CD4-positive, alpha-beta T cell treated with Interferon gamma for 1 hour (primary cell): ENCODE results near the gene LDLRAD3.

Source experiments
- DNase-seq: peaks from one replicate; pipeline ENCODE4 v3.0.0-alpha.2; 2020

LDLRAD3 gene

DNA sequence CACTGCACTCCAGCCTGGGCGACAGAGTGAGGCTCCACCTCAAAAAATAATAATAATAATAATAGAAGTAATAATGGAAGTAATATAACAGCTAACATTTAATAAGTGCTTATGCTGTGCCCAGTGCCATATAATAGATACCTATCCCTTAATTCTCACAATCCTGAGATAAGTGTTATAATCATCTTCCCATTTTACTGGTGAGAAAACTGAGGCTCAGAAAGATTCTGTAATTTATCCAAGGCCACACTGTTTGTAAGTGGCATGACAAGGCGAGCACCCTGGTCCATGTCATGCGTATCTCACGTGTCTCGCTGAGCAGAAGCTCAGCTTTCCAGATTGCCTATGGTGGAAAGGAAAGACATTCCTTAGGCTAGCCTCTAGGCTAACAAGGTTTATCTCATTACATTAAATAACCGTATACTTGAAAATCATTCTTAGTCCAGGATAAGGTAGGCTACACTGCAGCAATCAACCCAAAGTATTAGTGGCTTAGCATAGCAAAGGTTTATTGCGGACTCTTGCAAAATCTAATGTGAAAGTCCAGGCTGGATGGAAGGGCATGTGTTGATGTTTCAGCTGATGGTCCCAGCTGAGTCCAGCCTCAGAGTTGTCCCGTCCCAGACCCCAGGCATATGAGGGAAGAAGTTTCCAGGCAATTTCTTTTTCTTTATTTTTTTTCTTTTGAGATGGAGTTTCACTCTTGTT, 15.0 kb upstream of the LDLRAD3 start:
- no peak for DNase-seq

DNA sequence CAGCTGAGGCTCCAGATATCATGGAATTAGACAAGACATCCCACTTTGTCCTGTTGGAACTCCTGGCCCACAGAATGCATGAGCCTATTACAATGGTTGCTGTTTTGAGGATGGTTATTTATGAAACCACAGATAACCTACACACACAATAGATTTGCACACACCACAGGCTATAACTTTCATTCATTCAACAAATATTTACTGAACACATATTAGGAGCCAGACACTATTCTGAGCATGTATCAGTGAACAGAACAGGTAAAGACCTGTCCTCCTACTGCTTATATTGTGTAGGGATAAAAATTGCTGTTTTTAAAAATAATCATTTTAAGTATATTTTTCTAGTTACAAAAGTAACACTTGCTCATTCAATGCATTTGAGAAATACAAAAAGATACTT, 13.4 kb upstream of the LDLRAD3 start:
- no peak for DNase-seq

DNA sequence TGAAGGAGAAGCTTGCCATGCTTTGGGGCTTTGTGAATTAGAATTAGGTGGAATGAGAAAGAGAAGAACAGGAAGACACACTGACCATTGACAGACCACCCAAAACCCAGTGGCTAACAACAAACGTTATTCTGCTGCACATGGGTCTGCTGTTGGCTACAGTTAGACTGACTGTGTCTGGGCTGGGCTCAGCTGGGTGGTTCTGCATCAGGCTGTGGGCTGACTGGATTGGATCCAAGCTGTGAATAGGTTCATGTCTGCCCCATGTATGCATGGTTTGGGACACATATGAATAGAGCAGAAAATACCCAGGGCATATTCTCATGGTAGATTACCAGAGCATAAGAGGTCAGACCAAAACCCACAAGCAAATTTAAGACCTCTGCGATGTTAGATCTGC, 11.7 kb upstream of the LDLRAD3 start:
- DNase-seq = no peak

DNA sequence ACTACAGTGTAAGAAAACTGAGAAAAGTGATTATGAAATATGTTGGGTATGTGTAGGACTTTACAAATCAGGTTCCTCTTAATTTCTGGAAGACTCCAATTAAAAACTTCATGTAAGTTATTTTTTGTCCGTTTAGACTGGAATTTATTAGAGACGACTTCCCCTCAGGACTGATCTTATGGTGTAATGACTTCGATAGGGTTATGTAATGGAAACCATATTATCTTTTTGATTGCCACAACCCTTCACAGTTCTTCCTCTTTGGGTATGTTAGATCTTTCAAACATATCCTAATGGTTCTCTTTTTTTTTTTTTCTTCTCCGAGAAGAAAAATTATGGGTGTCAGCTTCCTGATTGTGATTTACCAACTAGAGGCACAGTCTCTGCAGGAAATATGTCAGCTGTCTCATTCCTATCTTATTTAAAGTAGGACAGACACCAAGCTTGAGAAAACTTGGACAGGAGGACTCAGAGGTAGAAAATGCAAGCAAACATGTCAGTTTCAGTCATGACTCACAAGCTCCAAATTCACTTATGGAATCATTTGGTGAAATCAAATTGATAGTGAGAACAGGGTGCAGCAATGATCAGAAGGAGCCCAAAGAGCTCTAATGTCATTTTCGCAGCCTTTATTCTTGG, 11.1 kb upstream of the LDLRAD3 start:
- DNase-seq = no peak

DNA sequence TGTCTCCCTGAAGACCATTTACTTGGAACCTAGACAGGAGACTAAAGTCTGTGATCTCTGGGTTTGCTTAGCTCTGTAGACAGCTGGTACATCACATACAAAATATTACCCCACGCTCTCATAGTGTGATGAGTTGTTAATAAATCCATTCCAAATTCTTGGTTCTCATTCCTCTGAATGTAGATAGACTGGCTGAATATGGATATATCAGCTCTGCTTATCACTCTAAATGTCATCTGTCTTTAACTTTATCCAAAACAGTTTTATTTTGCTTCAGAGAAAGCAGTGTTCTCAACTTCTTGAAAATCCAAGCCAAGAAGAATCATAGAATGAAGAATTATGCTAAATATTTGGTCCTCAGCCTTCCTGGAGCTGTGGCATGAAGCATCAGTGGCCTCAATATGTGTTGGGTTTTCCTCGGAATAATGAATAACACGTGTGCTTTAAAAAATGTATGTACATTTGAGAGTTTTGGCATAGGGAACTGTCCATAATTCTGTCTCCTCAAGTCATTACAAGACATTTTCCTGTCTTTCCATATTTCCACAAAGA, 10.5 kb upstream of the LDLRAD3 start:
- no peak for DNase-seq

DNA sequence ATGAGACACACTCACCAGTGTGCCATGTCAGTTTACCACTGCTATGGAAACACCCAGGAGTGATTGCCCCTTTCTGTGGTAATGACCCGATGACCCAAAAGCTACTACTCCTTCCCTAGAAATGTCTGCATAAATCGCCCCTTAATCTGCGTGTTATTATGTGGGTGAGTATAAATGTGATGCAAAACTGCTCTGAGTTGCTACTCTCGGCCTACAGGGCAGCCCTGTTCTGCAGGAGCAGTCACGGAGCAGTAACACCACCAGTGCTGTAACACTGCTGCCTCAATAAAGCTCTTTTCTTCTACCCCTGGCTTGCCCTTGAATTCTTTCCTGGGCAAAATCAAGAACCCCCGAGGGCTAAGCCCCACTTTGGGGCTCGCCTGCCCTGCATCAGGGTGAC, 9.6 kb upstream of the LDLRAD3 start:
- DNase-seq = no peak

DNA sequence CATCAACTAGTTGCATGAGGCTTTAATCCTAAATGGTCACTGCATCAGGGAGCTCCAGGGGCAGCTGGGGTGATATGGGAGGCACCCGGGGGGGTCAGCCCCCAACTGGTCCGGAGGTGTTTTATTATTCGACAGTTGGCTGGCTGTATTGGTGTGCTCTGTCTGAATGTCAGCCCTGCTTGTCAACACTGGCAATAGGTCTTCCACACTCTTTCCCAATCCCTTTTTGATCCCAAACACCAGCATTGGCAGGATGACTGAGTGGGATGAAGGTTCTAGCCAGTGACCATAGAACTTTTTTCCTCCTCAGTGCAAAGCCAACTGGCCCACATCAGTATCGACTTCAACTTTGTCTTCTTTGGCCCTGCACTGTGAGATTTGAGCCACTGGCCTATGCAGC, 8.9 kb upstream of the LDLRAD3 start:
- DNase-seq = no peak

DNA sequence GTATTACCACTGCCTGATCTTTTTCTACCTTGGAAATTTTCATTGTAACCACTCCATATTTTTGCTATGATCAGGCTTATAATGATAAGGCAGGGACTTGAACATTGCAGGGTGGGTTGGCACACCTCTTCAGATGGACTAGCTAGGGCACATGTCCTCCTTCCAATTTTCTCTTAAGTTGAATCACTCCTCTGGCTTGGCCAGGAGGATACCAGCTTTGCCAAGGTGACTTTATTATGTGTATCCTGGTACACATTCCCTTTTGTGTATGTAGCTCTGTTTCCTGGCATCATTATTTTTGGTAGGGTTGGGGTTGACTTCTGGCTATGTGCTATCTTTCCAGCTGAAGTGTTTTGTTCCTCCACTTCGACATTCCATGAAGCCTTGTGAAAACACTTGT, 8.5 kb upstream of the LDLRAD3 start:
- no peak for DNase-seq

DNA sequence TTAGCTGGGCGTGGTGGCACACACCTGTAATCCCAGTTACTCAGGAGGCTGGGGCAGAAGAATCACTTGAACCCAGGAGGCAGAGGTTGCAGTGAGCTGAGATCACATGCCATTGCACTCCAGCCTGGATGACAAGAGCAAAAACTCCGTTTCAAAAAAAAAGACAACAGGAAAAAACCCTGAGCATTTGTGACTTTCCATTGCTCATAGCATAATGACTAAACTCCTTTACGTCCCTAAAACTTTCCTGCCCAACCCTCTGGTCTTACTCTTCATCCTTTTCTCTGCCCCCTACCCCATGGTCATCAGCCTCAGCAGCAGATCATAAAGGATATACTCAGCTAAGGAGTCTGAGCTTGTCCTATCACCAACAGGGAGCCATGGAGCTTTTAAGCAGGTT, 6.8 kb upstream of the LDLRAD3 start:
- no peak for DNase-seq

DNA sequence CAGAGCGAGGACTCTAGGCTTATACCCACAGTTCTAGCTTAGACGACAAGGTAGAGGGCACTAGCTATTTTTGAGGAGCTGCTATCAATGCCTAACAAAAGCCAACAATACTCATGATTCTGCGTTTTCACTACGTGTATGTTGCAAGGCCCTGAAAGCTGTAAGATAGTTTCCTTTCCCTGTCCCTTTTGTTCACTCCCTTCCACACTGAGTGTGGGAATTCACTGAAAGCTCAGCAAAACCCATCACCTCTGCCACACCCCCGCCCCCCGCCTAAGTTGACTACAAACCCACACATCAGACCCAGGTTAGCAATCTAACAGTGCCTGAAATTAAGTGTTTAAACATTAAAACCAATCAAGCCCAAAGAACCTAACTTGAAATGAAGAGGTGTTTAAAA, 6.2 kb upstream of the LDLRAD3 start:
- no peak for DNase-seq

DNA sequence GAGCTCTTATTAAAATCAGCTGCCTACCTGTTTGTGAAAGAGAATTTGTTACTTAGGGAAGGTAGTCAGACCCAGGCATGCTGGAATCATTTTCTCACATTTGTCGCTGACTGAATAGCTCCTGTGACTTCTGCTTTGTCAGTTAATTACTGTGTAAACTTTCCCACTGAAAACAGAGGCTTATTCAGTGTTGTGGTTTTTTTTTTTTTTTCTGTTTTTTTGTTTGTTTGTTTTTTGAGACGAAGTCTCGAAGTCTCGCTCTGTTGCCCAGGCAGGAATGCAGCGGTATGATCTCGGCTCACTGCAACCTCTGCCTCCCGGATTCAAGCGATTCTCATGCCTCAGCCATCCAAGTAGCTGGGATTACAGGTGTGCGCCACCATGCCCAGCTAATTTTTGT, 5.6 kb upstream of the LDLRAD3 start:
- DNase-seq = no peak

DNA sequence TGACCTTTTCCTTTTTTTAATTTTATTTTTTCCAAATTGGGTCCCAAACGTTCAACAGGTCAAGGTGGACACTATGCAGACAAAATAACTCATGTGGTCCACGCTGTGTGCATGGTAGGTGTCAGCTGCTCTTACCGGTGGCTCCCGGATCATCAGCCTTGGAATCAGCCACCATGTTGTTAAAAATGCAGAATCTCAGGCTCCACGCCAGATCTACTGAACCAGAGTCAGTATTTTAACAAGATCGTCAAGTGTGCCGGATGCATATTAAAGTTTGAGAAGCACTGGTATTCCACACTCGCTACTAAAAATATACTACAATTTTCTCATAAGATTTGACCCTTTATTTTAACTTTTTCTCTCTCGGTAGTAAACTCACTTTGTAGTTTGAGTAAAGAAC, 553 bp upstream of the LDLRAD3 start:
- DNase-seq = no peak

DNA sequence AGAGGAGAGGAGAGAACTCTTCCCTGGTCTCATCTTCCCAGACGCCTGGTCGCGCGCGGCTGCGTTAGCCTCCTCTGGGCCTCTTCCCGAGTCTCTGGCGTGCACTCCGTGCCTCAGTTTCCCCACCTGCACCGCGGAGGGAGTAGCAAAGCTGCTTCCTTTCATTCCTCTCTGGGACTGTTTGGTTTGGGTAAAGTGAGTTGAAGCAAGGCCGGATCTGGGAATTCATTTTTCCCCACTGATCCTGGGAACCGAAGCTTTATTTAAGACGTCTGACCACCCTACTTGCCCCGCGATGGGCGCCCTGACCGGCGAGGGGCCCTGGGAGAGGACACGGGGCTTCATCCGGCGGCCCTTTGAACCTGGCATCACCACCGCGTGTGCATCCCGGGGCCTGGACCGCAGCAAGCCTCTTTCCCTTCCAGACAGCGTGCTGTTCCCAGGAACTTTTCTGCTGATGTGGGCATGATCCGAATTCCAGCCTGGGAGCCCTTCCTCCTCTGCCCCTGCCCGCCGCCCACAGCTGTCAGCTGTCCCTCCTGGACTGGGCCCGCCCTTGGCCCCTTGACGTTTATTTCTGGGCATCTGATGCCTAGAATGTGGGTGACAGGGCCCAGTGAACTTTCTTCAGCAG, 758 bp downstream of the LDLRAD3 start:
- DNase-seq = no peak

DNA sequence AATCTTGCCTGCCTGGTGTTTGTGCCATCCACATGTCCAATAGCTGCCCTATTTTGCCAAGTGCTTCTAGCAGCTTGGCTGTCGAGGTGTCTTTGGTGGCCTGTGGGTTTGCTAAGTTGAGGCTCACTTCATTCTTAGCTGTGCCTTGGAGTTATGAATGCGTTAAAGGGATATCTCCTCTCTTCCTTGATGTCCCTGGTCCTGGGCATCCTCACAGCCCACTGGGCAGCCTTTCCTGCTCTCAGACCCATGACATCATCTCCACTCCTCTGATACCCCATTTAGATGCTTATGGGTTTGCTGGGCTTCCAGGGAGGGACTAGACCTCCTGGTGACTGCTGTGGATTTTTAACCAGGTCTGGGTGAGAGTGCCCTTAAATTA, 1.3 kb downstream of the LDLRAD3 start:
- no peak for DNase-seq

DNA sequence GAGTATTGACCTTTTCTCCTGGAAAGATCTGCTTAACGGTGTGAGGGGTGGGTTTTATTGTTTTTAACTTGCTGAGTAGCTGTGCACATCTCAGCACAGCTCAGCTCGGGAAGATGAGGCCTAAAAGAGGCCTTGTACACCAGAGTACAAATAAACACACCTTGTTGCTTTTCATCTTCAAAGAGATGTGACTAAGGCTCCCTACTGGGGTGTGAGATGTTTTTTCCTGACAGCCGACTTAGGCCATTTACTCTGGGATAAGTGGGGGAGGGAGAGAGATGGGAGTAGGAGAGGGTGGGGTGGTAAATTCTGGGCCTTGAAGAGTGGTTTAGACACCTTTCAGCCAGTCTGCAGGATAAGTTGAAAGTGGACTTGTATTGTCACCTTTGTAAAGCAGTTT, 2.9 kb downstream of the LDLRAD3 start:
- DNase-seq = no peak

DNA sequence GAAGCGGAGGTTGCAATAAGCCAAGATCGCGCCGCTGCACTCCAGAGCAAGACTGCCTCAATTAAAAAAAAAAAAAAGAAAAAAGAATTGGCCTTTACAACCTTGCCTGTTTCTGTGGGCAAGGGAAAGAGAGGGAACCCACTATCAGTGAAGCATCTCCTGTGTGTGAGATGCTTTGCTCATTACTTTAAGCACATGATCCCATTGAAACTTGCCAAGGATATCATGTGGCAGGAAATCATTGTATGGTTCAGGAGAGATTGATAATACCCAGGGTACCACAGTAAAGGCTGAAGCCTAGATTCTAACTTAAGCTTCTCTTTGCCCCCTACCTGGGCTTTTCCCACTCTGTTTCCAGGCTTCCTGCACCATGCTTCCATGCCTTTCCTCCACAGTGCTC, 3.6 kb downstream of the LDLRAD3 start:
- DNase-seq = no peak

DNA sequence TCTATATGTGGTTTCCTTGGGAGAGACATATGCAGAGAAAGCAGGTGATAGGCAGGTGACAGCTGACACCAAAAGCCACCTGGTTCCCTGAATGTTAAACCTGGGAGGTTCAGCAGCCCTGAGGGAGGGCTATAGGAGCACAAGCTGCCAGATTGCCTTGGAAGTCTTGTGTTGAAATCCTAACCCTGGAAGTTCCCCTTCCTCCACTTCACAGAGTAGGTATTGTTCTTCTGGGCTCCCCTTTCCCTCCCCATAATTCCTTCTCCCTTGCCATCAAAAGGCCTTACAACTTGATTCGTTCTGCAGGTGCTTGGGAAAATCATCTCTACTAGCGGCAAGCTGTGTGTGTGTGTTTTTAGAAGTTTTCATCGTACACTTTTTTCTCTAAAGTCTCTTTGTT, 5.4 kb downstream of the LDLRAD3 start:
- no peak for DNase-seq

DNA sequence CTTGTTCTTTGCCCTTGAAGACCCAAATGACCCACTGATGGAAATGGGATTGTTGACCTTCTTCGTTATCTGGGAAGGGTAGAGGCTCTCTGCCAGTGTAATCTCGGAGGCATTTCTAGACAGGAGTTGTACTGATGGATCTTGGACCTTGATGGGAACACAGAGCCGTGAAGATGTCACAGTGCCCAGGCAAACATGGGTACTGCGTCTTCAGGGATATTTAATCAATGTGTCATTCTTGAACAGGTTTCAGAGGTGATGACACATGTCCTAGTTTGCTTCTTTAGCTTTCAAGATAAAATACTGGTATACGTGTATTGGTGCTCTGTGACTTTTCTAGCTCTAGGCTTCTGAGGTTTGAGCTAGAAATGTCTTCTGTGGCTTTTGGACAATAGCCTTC, 6.2 kb downstream of the LDLRAD3 start:
- no peak for DNase-seq

DNA sequence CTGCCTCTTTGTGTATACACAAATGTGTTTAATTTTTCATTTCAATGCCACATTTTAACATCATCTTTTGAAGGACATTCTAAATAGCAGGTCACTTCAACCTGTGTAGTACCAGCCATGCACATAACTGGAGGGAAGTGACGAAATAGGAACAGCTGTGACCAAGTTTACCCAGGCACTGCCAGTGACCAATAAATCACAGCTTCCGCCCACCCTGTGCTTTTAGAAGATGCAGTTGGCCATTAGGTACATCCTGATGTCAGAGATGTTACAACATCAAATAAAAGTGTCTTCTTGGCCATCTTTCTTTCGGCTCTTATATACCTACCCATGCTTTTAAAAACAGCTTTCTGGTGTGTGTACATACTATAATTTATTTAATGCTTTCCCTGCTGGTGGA, 7.8 kb downstream of the LDLRAD3 start:
- DNase-seq = no peak

DNA sequence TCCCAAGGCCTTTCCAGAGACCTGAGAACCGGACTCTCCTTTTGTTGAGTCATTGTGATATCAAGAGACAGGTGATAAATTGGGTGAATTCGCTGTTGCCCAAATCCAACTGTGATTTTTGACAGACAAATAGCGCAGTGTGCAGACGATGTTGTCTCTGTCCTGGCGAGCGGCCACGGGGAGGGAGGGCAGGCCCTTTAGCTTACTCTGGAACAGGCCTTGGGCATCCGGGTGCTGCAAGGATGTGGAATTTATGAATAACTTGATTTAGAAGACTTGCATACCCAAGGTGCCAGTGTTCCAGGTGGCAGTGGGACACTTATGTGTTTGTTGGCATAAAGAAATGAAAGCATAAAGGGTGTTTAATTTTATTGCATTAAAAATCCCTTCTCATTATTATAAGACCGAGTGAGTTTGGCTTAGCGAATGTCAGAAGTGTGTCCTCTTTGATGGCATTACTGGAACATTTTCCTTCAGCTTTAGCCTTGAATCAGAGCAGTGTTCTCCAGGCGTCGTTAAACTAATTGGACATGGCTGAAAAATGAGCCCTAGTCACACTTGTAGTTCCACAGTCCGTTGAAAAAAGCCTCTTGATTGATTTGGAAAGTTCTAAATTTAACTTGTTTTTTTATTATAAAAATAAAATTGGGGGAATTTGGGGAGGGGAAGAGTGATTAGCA, 9.4 kb downstream of the LDLRAD3 start:
- DNase-seq = no peak

DNA sequence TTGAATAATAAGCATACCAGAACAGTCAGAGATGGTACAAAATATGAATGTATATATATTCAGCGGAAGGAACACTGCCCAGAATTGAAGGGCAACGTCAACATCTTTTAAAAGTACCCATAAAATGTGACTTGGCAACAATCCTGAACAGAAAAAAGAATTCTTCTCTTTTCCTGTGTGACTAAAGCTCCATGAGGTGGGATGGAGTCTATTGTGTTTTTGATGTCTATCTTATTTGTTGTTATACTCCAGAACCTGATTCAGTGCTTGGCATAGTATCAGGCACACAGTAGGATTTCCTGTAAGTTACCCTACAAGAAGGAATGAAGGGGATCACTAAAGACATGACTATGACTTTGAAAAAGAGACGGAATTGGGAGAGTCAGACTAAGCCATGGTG, 10.3 kb downstream of the LDLRAD3 start:
- no peak for DNase-seq

DNA sequence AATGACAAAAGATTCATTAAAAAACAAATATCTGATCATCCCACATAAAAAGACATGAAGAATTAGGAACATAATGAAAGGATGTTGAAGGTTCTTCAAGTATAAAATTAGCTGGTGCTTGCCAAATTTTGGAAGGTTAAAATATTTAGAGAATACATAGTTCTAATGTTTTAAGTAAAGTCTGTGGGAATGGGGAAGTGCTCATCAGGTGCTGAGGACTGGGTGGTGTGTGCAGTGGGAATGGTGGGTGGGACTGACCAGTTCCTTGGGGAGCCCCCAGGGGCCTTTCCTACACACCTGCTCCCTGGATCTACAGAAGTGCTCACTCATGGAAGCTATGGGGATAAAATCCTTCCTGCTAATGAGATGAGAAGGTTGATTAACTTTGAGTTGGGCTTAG, 11.8 kb downstream of the LDLRAD3 start:
- DNase-seq = no peak

DNA sequence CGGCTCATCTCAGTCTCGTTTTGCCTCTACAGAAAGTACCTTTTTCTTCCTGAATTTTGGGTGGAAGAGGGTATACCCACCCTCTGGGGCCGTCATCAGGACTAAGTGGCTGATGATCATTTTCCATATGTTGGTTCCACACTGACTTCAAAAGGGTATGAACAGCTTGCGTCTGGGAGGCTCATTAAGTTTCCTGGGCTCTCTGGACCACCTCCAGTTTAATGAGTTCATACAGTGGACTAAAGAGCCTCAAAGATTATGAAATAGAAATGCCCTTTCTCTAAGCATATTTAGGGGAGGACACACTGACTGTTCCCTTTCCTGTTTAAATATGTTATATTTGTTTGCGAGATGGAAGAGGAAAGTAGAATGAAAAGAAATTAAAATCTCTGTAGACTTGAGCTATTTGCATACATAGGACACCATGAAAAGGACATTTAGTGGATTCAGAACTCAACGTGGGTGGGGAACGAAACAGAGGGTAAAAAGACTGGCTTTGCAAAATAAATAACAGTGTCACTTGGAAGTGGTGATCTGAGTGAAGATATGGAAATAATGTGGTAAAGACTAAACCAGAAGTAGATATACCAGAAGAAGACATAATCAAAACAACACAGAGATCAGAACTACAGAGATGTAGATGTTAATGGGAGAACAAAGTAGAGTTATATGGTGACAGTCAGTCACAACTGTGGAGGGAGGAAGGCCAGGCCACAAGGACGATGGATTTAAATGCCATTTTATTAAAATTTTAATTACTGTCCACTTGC, 18.7 kb downstream of the LDLRAD3 start:
- no peak for DNase-seq
